GM19193 (cell line): ENCODE measurements around the gene CACNG8.

Experiments
- POLR2A ChIP-seq: IDR thresholded peaks from 4 replicates; pipeline ENCODE4 v1.6.1; 2011; ENCODE audit not compliant: insufficient read depth, insufficient read length; ENCODE audit errors: extremely low read depth

The CACNG8 gene

DNA sequence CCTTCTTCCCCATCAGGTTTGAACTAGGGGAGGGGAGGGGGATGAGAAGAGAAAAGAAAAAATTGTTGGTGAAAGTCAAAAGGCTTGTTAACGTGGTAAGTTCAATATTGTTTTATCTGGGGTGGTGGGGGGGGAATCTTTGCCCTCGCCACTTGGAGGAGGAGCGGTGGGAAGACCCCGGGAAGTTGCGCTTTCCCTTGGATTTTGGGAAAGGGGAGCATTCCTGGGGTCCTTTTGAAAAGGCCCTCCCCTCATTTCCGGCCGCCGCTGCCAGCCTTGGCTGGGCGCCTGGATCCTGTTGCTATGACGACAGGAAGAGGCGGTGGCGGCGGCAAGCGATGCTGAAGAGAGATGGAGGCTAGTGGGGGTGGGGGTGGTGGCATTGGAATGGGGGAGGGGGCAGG, 4.6 kb upstream of the CACNG8 start:
- TF ChIP-seq POLR2A, result no peak

GRCh38 chr19:53958823-53959757, 3.6 kb upstream of the CACNG8 start:
- no peak for TF ChIP-seq POLR2A

DNA sequence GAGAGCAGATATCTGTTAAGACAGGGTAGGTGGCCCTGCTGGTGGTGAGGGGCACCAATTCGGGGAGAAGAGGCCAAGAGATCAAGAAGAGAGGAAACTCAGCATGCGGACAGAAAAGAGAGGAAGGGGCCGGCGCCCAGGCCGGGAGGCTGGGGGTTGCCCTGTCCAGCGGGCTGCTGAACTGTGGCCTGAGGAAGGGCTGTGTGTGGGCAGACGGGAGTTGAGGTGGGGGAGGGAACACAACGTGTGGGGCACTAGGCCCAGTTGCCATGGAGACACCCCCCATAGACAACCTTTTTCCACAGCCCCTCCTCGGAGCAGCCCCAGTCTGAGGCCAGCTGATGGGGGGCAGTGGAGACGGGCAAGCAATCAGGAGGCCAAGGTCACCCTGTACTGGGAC, 2.5 kb upstream of the CACNG8 start:
- no peak for TF ChIP-seq POLR2A

DNA sequence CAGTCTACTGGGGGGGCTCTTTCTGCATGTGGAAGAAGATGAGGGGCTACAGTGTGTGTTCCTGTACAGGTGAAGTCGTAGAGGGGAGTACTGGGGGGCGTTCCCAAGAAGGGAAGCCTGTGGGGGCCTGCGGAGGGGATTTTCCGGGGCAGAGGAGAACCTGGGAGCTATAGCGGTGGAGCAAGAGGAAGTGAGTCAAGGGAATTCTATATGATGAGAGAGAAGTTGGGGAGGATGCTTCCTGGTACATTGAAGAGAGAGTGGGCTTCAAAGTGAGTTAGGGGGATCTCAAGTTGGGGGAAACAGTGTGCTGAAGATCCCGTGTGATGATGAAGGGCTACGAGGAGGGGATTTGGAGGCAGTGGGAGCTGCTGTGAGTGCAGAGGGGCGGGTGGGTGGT, 1.9 kb upstream of the CACNG8 start:
- TF ChIP-seq POLR2A, result no peak

- no peak for TF ChIP-seq POLR2A
These were observed 997 bp upstream of the CACNG8 start for GRCh38 chr19:53961523-53962356.

GRCh38 chr19:53965091-53965490, 2.4 kb downstream of the CACNG8 start:
- TF ChIP-seq POLR2A, result no peak

DNA sequence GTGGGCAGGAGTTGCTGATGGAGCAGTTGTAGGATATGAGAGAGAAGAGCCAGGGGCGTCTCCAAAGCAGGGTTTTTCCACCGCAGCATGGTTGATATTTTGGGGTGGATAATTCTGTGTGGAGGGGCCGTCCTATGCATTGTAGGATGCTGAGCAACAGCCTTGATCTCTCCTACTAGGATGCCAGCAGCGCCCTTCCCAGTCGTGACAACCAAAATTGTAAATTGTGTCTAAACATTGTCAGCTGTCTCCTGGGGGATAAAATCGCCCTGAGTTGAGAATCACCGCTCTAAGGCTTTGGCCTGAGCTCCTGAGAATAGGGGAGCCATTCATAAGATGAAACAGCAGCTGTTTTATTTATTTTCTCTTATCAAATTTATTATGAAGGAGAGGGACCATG, 4.2 kb downstream of the CACNG8 start:
- no peak for TF ChIP-seq POLR2A

- no peak for TF ChIP-seq POLR2A
These were observed 6.6 kb downstream of the CACNG8 start for GRCh38 chr19:53969366-53969765.

DNA sequence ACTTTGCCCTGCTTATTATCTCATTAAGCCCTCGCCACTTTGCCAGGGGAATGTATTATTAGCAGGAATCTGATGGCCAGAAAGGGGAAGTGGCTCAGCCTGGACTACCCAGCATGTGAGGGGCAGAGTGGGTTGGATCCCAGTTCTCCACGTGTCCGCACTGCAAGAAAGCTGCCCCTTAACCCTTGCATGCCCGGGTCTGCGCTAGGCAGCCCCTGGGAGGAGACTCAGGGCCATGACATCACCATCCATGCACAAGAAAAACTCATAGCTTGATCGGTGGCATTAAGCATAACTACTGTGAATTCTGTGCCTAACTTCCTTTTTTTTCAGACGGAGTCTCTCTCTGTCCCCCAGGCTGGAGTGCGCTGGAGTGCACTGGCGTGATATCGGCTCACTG, 8.9 kb downstream of the CACNG8 start:
- TF ChIP-seq POLR2A, result no peak

DNA sequence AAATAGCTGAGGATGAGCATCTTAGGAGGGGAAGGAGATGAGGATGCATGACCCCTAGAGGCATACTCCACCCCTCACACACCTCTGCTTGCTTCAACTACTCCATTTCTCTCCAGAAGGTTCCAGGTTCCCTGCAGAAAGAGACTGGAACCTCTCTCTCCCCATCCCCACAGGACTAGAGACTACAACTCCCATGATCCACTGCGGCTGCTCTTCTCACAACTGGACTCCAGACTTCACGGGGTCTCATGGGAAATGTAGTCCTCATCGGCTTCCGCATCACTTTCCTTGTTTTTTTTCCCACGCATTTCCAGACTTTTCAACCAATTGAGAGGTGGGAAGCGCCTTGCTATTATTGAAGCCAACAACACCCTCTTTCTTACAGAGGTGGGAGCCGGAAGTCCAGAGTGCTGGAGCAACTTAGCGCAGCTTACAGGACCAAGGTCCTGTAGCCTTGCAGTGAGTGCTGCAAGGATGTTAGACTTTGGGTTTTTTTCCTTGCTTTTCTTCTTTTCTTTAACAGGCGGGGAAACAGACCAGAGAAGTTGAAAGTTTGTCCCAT, 14.8 kb downstream of the CACNG8 start:
- no peak for TF ChIP-seq POLR2A

DNA sequence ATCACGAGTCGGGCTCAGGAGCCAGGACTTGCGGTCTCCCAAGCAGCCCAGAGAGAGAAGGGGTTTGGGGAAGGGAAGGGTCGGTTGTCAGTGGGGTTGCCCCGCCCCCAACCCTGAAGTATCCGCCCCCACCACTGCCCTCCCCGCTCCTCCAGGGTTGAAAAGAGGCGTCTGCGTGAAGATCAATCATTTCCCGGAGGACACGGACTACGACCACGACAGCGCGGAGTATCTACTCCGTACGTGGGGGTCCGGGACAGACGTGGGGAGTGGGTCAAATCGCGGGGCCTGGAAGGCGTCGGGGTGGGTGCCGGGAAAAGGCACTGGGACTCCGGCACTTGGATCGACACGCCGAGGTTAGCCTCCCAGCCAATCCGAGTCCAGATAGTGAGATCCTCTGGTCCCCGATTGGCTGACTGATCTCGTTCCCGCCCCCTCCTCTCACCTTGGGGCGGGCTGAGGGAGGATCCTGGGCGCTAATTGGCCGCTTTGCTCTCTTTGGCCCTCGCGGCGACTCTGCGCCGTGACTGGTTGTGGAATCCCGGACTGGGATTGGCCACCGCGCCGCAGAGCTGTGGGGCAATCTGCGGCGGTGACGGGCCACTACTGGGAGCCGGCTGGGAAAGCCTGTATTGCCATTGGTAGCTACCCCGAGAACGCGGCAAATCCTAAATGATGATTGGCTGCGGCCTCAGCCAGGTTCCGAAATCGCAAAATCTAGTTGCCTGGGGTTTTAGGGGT, 15.4 kb downstream of the CACNG8 start:
- TF ChIP-seq POLR2A, result no peak

GRCh38 chr19:53978975-53979801, 16.5 kb downstream of the CACNG8 start:
- TF ChIP-seq POLR2A, result no peak

GRCh38 chr19:53980539-53981375, 18.0 kb downstream of the CACNG8 start:
- TF ChIP-seq POLR2A, result no peak
